Measurements from ENCODE around the gene ZC3H7B. TPM values are rescaled to one million over a fixed set of nuclear protein-coding genes. Genes with fewer than 3 reads are reported as not detected.

The ZC3H7B gene
- total RNA-seq, 2 experiments from 2014 or later = 41.7 to 43.4 TPM

- ATAC-seq (no peak), DNase-seq (no peak)
- ChIA-PET POLR2A (interaction anchor here (2.9 kb wide), 1 partner anchor 14 kb away, joined by 13 read pairs; the partner anchor contains the start of gene TEF), CTCF (interaction anchor here (0.8 to 1.2 kb wide), 2 partner anchors 131 to 700 kb away, joined by 3 read pairs; no protein-coding TSS in a partner anchor)
- no peaks in the 10 kb centered on the region for H3K27me3 Mint-ChIP-seq
- H3K9me3 Mint-ChIP-seq (ENCODE audit: low read depth) = no peaks in the 10 kb centered on the region
- no peak overlapping the region for H3K27ac Mint-ChIP-seq
- H3K4me1 Mint-ChIP-seq = no peaks in the 10 kb centered on the region
- no peaks in the 10 kb centered on the region for H3K36me3 Mint-ChIP-seq (ENCODE audit: low read depth)
- intact Hi-C loops (cut with DNase I, micrococcal nuclease) = no loop called here
- no peak overlapping the region for H3K4me3 Mint-ChIP-seq
Measured at GRCh38 chr22:41367680-41368542, 66.6 kb downstream of the ZC3H7B start.

DNA sequence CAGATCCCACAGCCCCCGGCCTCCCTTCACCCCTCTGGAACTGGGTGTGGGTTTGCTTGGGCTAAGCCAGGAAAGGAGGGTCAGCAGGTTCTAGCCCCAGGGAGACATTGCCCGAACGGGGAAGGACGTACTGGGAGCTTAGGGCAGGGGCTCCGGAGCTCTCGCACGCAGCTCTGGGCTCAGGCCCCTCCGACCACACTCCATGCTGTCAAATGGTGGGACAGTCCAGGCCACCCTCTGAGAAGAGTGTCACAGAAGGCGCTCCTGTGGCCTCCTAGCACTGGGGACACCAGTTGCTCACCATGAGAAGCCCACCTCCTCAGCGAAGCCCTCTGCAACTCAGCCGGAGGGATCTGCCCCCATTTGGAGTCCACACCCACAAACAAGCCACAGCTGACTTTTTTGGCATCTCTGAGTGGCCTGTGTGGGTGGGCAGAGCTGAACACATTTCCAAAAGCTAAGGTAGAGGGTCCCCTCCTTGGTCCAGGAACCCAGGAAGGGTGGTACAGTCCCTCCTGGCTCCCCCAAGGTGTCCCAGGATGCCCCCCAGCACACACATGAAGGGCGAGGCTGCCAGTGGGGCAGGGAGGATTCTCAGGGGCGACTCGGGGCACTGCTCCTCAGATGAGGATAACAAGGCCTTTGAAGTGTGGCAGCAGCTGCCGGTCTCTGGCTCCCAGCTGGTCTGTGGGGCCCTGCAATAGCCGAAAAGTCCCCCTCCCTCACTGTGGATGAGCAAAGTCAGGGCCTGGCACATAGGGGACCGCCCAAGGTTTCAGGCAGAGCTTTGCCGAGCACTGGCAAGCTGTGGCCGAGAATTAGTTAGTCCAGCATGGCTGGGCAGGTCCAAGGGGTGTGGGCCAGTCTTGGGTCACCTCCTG lies 67.5 kb downstream of the ZC3H7B start:
- ChIA-PET CTCF (no interaction called here), POLR2A (no interaction called here)
- no peaks in the 10 kb centered on the region for H3K36me3 Mint-ChIP-seq (ENCODE audit: low read depth)
- H3K4me3 Mint-ChIP-seq = no peak overlapping the region
- H3K27ac Mint-ChIP-seq = no peak overlapping the region
- DNase-seq (no peak), ATAC-seq (no peak)
- H3K4me1 Mint-ChIP-seq = no peaks in the 10 kb centered on the region
- H3K27me3 Mint-ChIP-seq = no peaks in the 10 kb centered on the region
- no peaks in the 10 kb centered on the region for H3K9me3 Mint-ChIP-seq (ENCODE audit: low read depth)
- intact Hi-C loops (cut with DNase I, micrococcal nuclease) = no loop called here

GRCh38 chr22:41369424-41369745 lies 68.1 kb downstream of the ZC3H7B start:
- H3K4me3 Mint-ChIP-seq = no peak overlapping the region
- H3K27ac Mint-ChIP-seq = no peak overlapping the region
- POLR2A ChIA-PET = no interaction called here
- H3K9me3 Mint-ChIP-seq (ENCODE audit: low read depth) = no peaks in the 10 kb centered on the region
- no peaks in the 10 kb centered on the region for H3K4me1 Mint-ChIP-seq
- intact Hi-C loops (cut with DNase I, micrococcal nuclease) = no loop called here
- CTCF ChIA-PET = no interaction called here
- no peaks in the 10 kb centered on the region for H3K36me3 Mint-ChIP-seq (ENCODE audit: low read depth)
- DNase-seq (no peak), ATAC-seq (no peak)
- H3K27me3 Mint-ChIP-seq = no peaks in the 10 kb centered on the region

DNA sequence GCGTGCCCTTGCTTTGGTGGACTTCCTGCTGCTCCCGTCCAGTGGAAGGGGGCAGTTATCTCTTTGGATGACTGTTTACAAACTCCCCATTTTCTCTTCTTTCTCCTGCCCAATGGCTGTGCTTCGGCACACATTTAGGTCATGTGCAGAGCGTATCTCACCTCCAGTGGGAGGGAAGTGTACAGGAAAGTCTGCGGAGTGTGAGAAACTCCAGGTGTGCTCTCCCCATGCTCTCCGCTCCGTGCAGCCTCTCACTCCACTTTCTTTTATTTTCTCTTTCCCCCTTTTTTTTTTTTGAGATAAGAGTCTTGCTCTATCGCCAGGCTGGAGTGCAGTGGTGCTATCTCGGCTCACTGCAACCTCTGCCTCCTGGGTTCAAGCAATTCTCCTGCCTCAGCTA lies 68.5 kb downstream of the ZC3H7B start:
- H3K4me3 Mint-ChIP-seq = no peak overlapping the region
- POLR2A ChIA-PET = no interaction called here

GRCh38 chr22:41377846-41378245 lies 76.5 kb downstream of the ZC3H7B start:
- POLR2A ChIA-PET = interaction anchor here (0.5 to 0.7 kb wide), 2 partner anchors 27 to 54 kb away, joined by 3 to 5 read pairs; no protein-coding TSS in a partner anchor
- no peaks in the 10 kb centered on the region for H3K36me3 Mint-ChIP-seq (ENCODE audit: low read depth)
- CTCF ChIA-PET = interaction anchor here (0.8 to 1.0 kb wide), 2 partner anchors 26 to 456 kb away, joined by 4 read pairs; no protein-coding TSS in a partner anchor
- H3K4me1 Mint-ChIP-seq = peaks cover 10% of the 10 kb centered on the region
- intact Hi-C loops (cut with DNase I, micrococcal nuclease) = no loop called here
- no peak for ATAC-seq
- no peaks in the 10 kb centered on the region for H3K9me3 Mint-ChIP-seq (ENCODE audit: low read depth)
- H3K4me3 Mint-ChIP-seq = no peak overlapping the region
- H3K27ac Mint-ChIP-seq = no peak overlapping the region
- DNase-seq = no peak
- H3K27me3 Mint-ChIP-seq = no peaks in the 10 kb centered on the region

More for the DNA sequence above, 68.5 kb downstream of the ZC3H7B start:
- intact Hi-C loops (cut with DNase I, micrococcal nuclease) = no loop called here
- CTCF ChIA-PET = interaction anchor here (0.6 kb wide), 1 partner anchor 16 kb away, joined by 3 read pairs; no protein-coding TSS in a partner anchor
- Mint-ChIP-seq H3K27ac (no peak overlapping the region), H3K36me3 (ENCODE audit: low read depth) (no peaks in the 10 kb centered on the region), H3K27me3 (no peaks in the 10 kb centered on the region), H3K4me1 (no peaks in the 10 kb centered on the region), H3K9me3 (ENCODE audit: low read depth) (no peaks in the 10 kb centered on the region)
- ATAC-seq (no peak), DNase-seq (no peak)

- ATAC-seq = peak; percentile 2
- Mint-ChIP-seq H3K27me3 (no peaks in the 10 kb centered on the region), H3K4me1 (peaks cover 10% of the 10 kb centered on the region), H3K4me3 (peak overlapping the region; percentile 79), H3K36me3 (ENCODE audit: low read depth) (no peaks in the 10 kb centered on the region), H3K27ac (peak overlapping the region; percentile 67), H3K9me3 (ENCODE audit: low read depth) (no peaks in the 10 kb centered on the region)
- intact Hi-C loops (cut with DNase I, micrococcal nuclease) = loop anchor here (1.0 to 5.0 kb wide), 16 partner anchors 67 to 1121 kb away; partner anchors contain the start of genes ACO2 (in 2 of the 2), DESI1 (in 2 of the 2), XRCC6 (in 2 of the 2) and L3MBTL2 (in 1 of the 2)
- CTCF ChIA-PET = interaction anchor here (0.6 to 2.7 kb wide), 5 partner anchors 22 to 481 kb away, joined by 3 to 16 read pairs (median 4); no protein-coding TSS in a partner anchor
- DNase-seq = no peak
- POLR2A ChIA-PET = interaction anchor here (1.0 to 2.2 kb wide), 6 partner anchors 14 to 209 kb away, joined by 8 to 17 read pairs (median 10); partner anchors contain the start of genes ACO2, PHF5A, PMM1 and RANGAP1
Measured at GRCh38 chr22:41380993-41381328, 79.6 kb downstream of the ZC3H7B start.

DNA sequence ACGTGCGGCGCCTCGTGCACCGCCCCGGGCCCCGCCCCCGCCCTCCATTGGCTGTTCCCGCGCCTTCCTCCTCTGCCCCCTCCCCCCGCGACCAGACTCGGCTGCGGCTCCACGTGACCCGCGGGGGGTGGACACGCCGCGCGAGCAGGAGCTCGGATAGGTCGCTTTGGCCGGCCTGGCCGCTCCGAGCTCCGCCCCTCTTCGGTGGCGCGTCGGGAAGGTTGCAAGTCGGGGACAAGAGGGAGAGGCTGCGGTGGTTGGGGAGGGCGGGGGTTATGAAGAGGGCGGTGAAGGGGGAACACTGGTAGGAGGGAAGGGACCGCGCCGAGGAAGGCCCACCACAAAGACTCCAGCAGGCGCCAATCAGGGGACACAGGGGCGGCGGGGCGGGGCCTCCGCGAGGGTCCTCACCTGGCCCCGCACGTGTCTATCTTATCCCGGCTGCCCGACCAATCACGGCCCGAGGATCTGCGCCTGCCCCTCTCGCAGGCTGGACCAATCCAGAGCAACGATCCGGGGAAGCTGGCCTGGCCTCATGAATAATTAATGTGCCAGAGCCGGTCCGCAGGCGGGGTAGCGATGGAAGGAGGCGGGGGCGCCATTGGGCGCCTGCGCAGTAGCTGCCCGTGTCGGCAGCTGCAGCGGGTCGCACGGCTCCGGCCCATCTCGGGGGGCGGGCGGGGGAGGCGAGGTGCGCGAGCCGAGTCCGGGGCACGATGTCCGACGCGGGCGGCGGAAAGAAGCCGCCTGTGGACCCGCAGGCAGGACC lies 80.2 kb downstream of the ZC3H7B start, which contains the start of gene TEF:
TEF (plus strand) TSS at position 614 of the 769 bp plus-strand sequence; CDS start at position 717, 103 bp downstream.
- intact Hi-C loops (cut with DNase I, micrococcal nuclease) = loop anchor here (1.0 to 5.0 kb wide), 16 partner anchors 67 to 1121 kb away; partner anchors contain the start of genes ACO2 (in 2 of the 2), DESI1 (in 2 of the 2), XRCC6 (in 2 of the 2) and L3MBTL2 (in 1 of the 2)
- peak within 1 kb of the TSS; percentile 79 for H3K4me3 Mint-ChIP-seq
- ATAC-seq = peak; percentile 94
- H3K4me1 Mint-ChIP-seq = peaks cover 10% of the 10 kb centered on the region
- H3K36me3 Mint-ChIP-seq (ENCODE audit: low read depth) = no peaks in the 10 kb centered on the region
- H3K9me3 Mint-ChIP-seq (ENCODE audit: low read depth) = no peaks in the 10 kb centered on the region
- DNase-seq = peak; percentile 98
- H3K27me3 Mint-ChIP-seq = no peaks in the 10 kb centered on the region
- ChIA-PET CTCF (interaction anchor here (0.6 to 2.7 kb wide), 7 partner anchors 18 to 481 kb away, joined by 3 to 16 read pairs (median 4); no protein-coding TSS in a partner anchor), POLR2A (interaction anchor here (0.6 to 2.2 kb wide), 10 partner anchors 8 to 638 kb away, joined by 3 to 17 read pairs (median 8); partner anchors contain the start of genes ACO2, PHF5A, PMM1 and RANGAP1)
- peak within 1 kb of the TSS; percentile 91 for H3K27ac Mint-ChIP-seq

DNA sequence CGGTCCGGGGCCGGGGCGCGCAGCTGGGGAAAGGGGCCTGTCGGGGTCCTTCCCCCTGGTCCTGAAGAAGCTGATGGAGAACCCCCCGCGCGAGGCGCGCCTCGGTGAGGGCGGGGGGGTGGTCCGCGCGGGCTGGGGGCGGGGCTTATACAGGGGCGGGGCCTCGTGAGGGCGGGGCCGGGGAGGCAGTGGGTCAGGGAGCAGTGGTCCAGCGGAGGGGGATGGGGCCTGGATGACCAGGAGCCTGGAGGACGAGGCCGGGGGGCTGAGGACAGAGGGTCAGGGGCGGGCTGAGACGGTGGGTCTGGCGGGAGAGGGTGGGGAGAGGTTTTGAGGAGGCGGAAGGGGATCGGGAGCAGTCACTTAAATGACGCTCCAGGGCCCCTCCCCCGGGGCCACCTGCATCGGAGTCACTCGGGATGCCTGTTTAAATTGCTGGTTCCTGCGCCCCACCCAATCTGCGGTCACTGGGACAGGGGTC lies 80.8 kb downstream of the ZC3H7B start:
- peak overlapping the region; percentile 79 for H3K4me3 Mint-ChIP-seq
- H3K9me3 Mint-ChIP-seq (ENCODE audit: low read depth) = no peaks in the 10 kb centered on the region
- intact Hi-C loops (cut with DNase I, micrococcal nuclease) = loop anchor here (5.0 kb wide), 2 partner anchors 240 to 1120 kb away; partner anchors contain the start of genes DESI1 (in 1 of the 2) and XRCC6 (in 1 of the 2)
- peak overlapping the region; percentile 83 for H3K27ac Mint-ChIP-seq
- ChIA-PET POLR2A (interaction anchor here (0.6 to 2.2 kb wide), 7 partner anchors 9 to 240 kb away, joined by 3 to 17 read pairs (median 8); partner anchors contain the start of genes ACO2, PHF5A, PMM1 and RANGAP1), CTCF (interaction anchor here (1.2 to 2.7 kb wide), 2 partner anchors 21 to 151 kb away, joined by 4 to 16 read pairs; no protein-coding TSS in a partner anchor)
- H3K27me3 Mint-ChIP-seq = no peaks in the 10 kb centered on the region
- no peaks in the 10 kb centered on the region for H3K36me3 Mint-ChIP-seq (ENCODE audit: low read depth)
- peaks cover 10% of the 10 kb centered on the region for H3K4me1 Mint-ChIP-seq
- ATAC-seq (peak; percentile 35), DNase-seq (peak; percentile 75)

DNA sequence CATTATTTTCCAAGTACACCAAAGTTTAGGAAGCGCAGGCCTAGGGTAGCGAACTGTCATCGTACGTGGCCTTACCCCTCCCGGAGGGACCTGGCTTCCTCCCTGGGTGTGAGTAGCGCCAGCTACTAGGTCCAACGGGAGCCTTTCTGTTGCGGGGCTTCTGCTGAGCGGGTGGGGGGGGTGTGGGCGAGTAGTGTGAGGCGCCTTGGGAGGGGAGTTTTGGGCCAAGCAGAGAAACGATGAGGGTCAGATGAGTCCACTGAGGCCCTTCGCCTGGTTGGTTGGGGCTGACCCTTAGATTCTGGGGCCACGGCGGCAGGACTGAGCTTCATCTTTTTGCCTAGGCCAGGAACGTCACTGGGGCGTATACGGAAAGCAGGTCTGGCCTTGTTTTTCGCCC lies 81.3 kb downstream of the ZC3H7B start:
- Mint-ChIP-seq H3K4me3 (peak overlapping the region; percentile 79), H3K27me3 (no peaks in the 10 kb centered on the region), H3K4me1 (peaks cover 10% of the 10 kb centered on the region), H3K36me3 (ENCODE audit: low read depth) (no peaks in the 10 kb centered on the region), H3K9me3 (ENCODE audit: low read depth) (no peaks in the 10 kb centered on the region), H3K27ac (peak overlapping the region; percentile 83)
- ATAC-seq (no peak), DNase-seq (no peak)
- POLR2A ChIA-PET = interaction anchor here (1.6 to 2.0 kb wide), 2 partner anchors 16 to 207 kb away, joined by 8 to 13 read pairs; partner anchors contain the start of gene PMM1
- intact Hi-C loops (cut with DNase I, micrococcal nuclease) = loop anchor here (5.0 kb wide), 2 partner anchors 240 to 1120 kb away; partner anchors contain the start of genes DESI1 (in 1 of the 2) and XRCC6 (in 1 of the 2)
- CTCF ChIA-PET = interaction anchor here (1.2 to 2.7 kb wide), 2 partner anchors 20 to 150 kb away, joined by 4 to 16 read pairs; no protein-coding TSS in a partner anchor

DNA sequence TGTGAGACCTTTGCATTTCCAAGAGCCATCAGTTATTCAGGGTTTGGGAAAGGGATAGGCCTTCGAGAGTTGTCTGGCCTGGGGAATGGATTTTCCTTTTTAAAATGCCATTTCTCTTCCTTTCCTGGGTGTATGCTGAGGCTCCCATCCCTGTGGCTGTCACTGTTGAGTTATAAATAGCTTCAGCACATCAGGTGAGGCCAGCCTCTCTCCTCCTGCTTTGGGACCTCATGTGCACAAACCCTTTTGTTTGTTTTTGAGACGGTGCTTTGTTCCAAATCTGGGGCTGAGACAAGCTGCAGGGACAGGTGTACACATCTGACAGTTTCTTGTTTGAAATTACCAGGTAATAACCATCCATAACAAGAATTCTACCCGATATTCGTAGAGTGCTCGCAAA lies 81.8 kb downstream of the ZC3H7B start:
- ChIA-PET POLR2A (no interaction called here), CTCF (interaction anchor here (1.2 kb wide), 1 partner anchor 19 kb away, joined by 3 read pairs; no protein-coding TSS in a partner anchor)
- DNase-seq (no peak), ATAC-seq (no peak)
- Mint-ChIP-seq H3K4me1 (peaks cover 10% of the 10 kb centered on the region), H3K36me3 (ENCODE audit: low read depth) (no peaks in the 10 kb centered on the region), H3K27me3 (no peaks in the 10 kb centered on the region), H3K9me3 (ENCODE audit: low read depth) (no peaks in the 10 kb centered on the region), H3K4me3 (peak overlapping the region; percentile 79), H3K27ac (no peak overlapping the region)
- intact Hi-C loops (cut with DNase I, micrococcal nuclease) = loop anchor here (5.0 kb wide), 2 partner anchors 239 to 1119 kb away; partner anchors contain the start of genes DESI1 (in 1 of the 2) and XRCC6 (in 1 of the 2)
